Stimulated activated naive CD8-positive, alpha-beta T cell treated with anti-CD3 and anti-CD28 coated beads, Interleukin-15, amount 100 ng/mL, for 72 hours (primary cell): Measurements from ENCODE around the gene NALF2.
A peak's percentile ranks its signal among the peaks of the same experiment; 100 is the strongest.

Experiments
- ATAC-seq: fragments of 150-1000 bp; cut with Tn5 transposase; 2 replicates; pipeline ENCODE4 v1.10.0; 2021; ENCODE audit warnings: mild to moderate bottlenecking, moderate library complexity
- DNase-seq, 2 donors: peaks; one replicate each; pipeline ENCODE4 v3.0.0; 2021 to 2022
- H3K27ac Mint-ChIP-seq, 2 donors: one replicate each; pipeline ENCODE4 v1.8.0; 2022; ENCODE audit warnings: mild to moderate bottlenecking in 2 of 2, mixed read lengths in 2 of 2, moderate library complexity in 2 of 2
- H3K27me3 Mint-ChIP-seq: one replicate; pipeline ENCODE4 v1.8.0; 2022; ENCODE audit warnings: mixed read lengths
- H3K4me1 Mint-ChIP-seq: one replicate; pipeline ENCODE4 v1.8.0; 2022; ENCODE audit warnings: mild to moderate bottlenecking, mixed read lengths
- H3K4me3 Mint-ChIP-seq, 2 donors: one replicate each; pipeline ENCODE4 v1.8.0; 2022; ENCODE audit warnings: mild to moderate bottlenecking in 2 of 2, mixed read lengths in 2 of 2, moderate library complexity in 1 of 2
- H3K9me3 Mint-ChIP-seq, 2 donors: one replicate each; pipeline ENCODE4 v1.8.0; 2022; ENCODE audit warnings: mixed read lengths in 2 of 2

NALF2 gene

GRCh38 chrX:69508610-69509009, 4.5 kb downstream of the NALF2 start:
- ATAC-seq = no peak
- Mint-ChIP-seq H3K4me3 (no peak overlapping the region), H3K4me1 (peaks cover 6% of the 10 kb centered on the region), H3K9me3 (no peaks in the 10 kb centered on the region), H3K27me3 (peaks cover 58% of the 10 kb centered on the region), H3K27ac (no peak overlapping the region)
- DNase-seq = no peak

GRCh38 chrX:69510137-69510715, 6.1 kb downstream of the NALF2 start:
- Mint-ChIP-seq H3K9me3 (no peaks in the 10 kb centered on the region), H3K4me3 (no peak overlapping the region), H3K4me1 (peaks cover 6% of the 10 kb centered on the region), H3K27ac (no peak overlapping the region), H3K27me3 (peaks cover 52% of the 10 kb centered on the region)
- DNase-seq (no peak), ATAC-seq (peak; percentile 26)

- Mint-ChIP-seq H3K27me3 (peaks cover 46% of the 10 kb centered on the region), H3K9me3 (no peaks in the 10 kb centered on the region), H3K4me3 (no peak overlapping the region), H3K4me1 (peaks cover under 1% of the 10 kb centered on the region), H3K27ac (no peak overlapping the region)
- DNase-seq (no peak), ATAC-seq (no peak)
Observed at GRCh38 chrX:69510914-69511513, 6.9 kb downstream of the NALF2 start.

- Mint-ChIP-seq H3K4me3 (no peak overlapping the region), H3K4me1 (no peaks in the 10 kb centered on the region), H3K27ac (no peak overlapping the region), H3K9me3 (no peaks in the 10 kb centered on the region), H3K27me3 (peaks cover 36% of the 10 kb centered on the region)
- no peak for DNase-seq
- ATAC-seq = no peak
Observed at GRCh38 chrX:69522052-69522451, 17.9 kb downstream of the NALF2 start.

- Mint-ChIP-seq H3K4me1 (no peaks in the 10 kb centered on the region), H3K27ac (no peak overlapping the region), H3K4me3 (no peak overlapping the region), H3K9me3 (no peaks in the 10 kb centered on the region), H3K27me3 (peaks cover 36% of the 10 kb centered on the region)
- DNase-seq (no peak), ATAC-seq (no peak)
Observed at GRCh38 chrX:69523314-69523713, 19.2 kb downstream of the NALF2 start.

- ATAC-seq (no peak), DNase-seq (no peak)
- peaks cover 31% of the 10 kb centered on the region for H3K27me3 Mint-ChIP-seq
- no peaks in the 10 kb centered on the region for H3K9me3 Mint-ChIP-seq
- H3K4me3 Mint-ChIP-seq = no peak overlapping the region
- H3K4me1 Mint-ChIP-seq = no peaks in the 10 kb centered on the region
- peak overlapping the region in 1 of 2 donors; percentile 22 for H3K27ac Mint-ChIP-seq
Observed at GRCh38 chrX:69524781-69525363, 20.7 kb downstream of the NALF2 start.

GRCh38 chrX:69530306-69530705, 26.2 kb downstream of the NALF2 start:
- Mint-ChIP-seq H3K9me3 (no peaks in the 10 kb centered on the region), H3K27ac (no peak overlapping the region), H3K27me3 (peaks cover 17% of the 10 kb centered on the region), H3K4me3 (no peak overlapping the region), H3K4me1 (no peaks in the 10 kb centered on the region)
- ATAC-seq = no peak
- no peak for DNase-seq

GRCh38 chrX:69531031-69531755, 27.1 kb downstream of the NALF2 start:
- H3K9me3 Mint-ChIP-seq = no peaks in the 10 kb centered on the region
- peaks cover 16% of the 10 kb centered on the region for H3K27me3 Mint-ChIP-seq
- DNase-seq (no peak), ATAC-seq (no peak)
- H3K4me1 Mint-ChIP-seq = no peaks in the 10 kb centered on the region
- no peak overlapping the region for H3K27ac Mint-ChIP-seq
- no peak overlapping the region for H3K4me3 Mint-ChIP-seq

- Mint-ChIP-seq H3K4me1 (peaks cover 16% of the 10 kb centered on the region), H3K4me3 (no peak overlapping the region), H3K27me3 (peaks cover 36% of the 10 kb centered on the region), H3K9me3 (no peaks in the 10 kb centered on the region), H3K27ac (no peak overlapping the region)
- ATAC-seq (no peak), DNase-seq (no peak)
Observed at GRCh38 chrX:69535661-69536060, 31.5 kb downstream of the NALF2 start.

- H3K27ac Mint-ChIP-seq = no peak overlapping the region
- peaks cover 16% of the 10 kb centered on the region for H3K4me1 Mint-ChIP-seq
- peak overlapping the region; percentile 59 to 61 for H3K4me3 Mint-ChIP-seq
- no peaks in the 10 kb centered on the region for H3K9me3 Mint-ChIP-seq
- H3K27me3 Mint-ChIP-seq = peaks cover 36% of the 10 kb centered on the region
- peak; percentile 68 to 69 for DNase-seq
- peak; percentile 92 for ATAC-seq
Observed at GRCh38 chrX:69538321-69538876, 34.3 kb downstream of the NALF2 start.

- Mint-ChIP-seq H3K27ac (peak overlapping the region in 1 of 2 donors; percentile 65), H3K4me3 (peak overlapping the region; percentile 26 to 38), H3K4me1 (peaks cover 16% of the 10 kb centered on the region), H3K27me3 (peaks cover 36% of the 10 kb centered on the region), H3K9me3 (no peaks in the 10 kb centered on the region)
- ATAC-seq (peak; percentile 60), DNase-seq (no peak)
Observed at GRCh38 chrX:69539437-69539836, 35.3 kb downstream of the NALF2 start.

GRCh38 chrX:69541956-69542355, 37.8 kb downstream of the NALF2 start:
- Mint-ChIP-seq H3K4me3 (no peak overlapping the region), H3K27me3 (peaks cover 27% of the 10 kb centered on the region)
- no peak for ATAC-seq

GRCh38 chrX:69543572-69543971, 39.4 kb downstream of the NALF2 start:
- ATAC-seq = no peak
- Mint-ChIP-seq H3K9me3 (peaks cover 7 to 8% of the 10 kb centered on the region in 2 donors), H3K27me3 (peaks cover 12% of the 10 kb centered on the region), H3K4me1 (peaks cover 13% of the 10 kb centered on the region), H3K4me3 (no peak overlapping the region), H3K27ac (no peak overlapping the region)
- no peak for DNase-seq

More at GRCh38 chrX:69541956-69542355, 37.8 kb downstream of the NALF2 start:
- peaks cover 16% of the 10 kb centered on the region for H3K4me1 Mint-ChIP-seq
- peaks cover 7 to 8% of the 10 kb centered on the region in 2 donors for H3K9me3 Mint-ChIP-seq
- DNase-seq = no peak
- H3K27ac Mint-ChIP-seq = no peak overlapping the region

- Mint-ChIP-seq H3K4me1 (no peaks in the 10 kb centered on the region), H3K27me3 (no peaks in the 10 kb centered on the region), H3K27ac (no peak overlapping the region), H3K9me3 (peaks cover 7 to 8% of the 10 kb centered on the region in 2 donors), H3K4me3 (no peak overlapping the region)
- ATAC-seq (no peak), DNase-seq (no peak)
Observed at GRCh38 chrX:69546417-69546816, 42.3 kb downstream of the NALF2 start.

- Mint-ChIP-seq H3K27ac (no peak overlapping the region), H3K4me3 (no peak overlapping the region), H3K4me1 (no peaks in the 10 kb centered on the region), H3K27me3 (no peaks in the 10 kb centered on the region), H3K9me3 (peaks cover 7 to 8% of the 10 kb centered on the region in 2 donors)
- ATAC-seq (no peak), DNase-seq (no peak)
Observed at GRCh38 chrX:69546978-69547377, 42.9 kb downstream of the NALF2 start.
